Right cardiac atrium (tissue), 5 donors: Measurements from ENCODE around the gene ALG12. TPM values are rescaled to one million over a fixed set of nuclear protein-coding genes. Genes with fewer than 3 reads are reported as not detected.
A peak's percentile ranks its signal among the peaks of the same experiment; 100 is the strongest.

Experiments
- ATAC-seq, 2 donors: fragments of 200-7000 bp; cut with Tn5 transposase; one replicate each; pipeline versions ENCODE4 v1.8.0 to v1.9.1; 2020; ENCODE audit warnings: moderate library complexity in 2 of 2, mild to moderate bottlenecking in 1 of 2
- DNase-seq, 3 donors: peaks; one replicate each; pipeline ENCODE4 v3.0.0-alpha.2; 2020
- H3K27ac ChIP-seq: one replicate; pipeline ENCODE4 v1.5.1; 2013; ENCODE audit warnings: mild to moderate bottlenecking, low read length, control low read depth, moderate library complexity
- H3K27me3 ChIP-seq: one replicate; pipeline ENCODE4 v1.6.1; 2013; ENCODE audit not compliant: control insufficient read depth, insufficient read depth
- H3K4me1 ChIP-seq: one replicate; pipeline ENCODE4 v1.6.1; 2013; ENCODE audit warnings: low read length; ENCODE audit not compliant: control insufficient read depth, insufficient read depth
- H3K4me3 ChIP-seq: one replicate; pipeline ENCODE4 v1.5.1; 2013; ENCODE audit warnings: low read length, control low read depth
- H3K9me3 ChIP-seq: one replicate; pipeline ENCODE4 v1.6.1; 2013; ENCODE audit warnings: low read length; ENCODE audit not compliant: control insufficient read depth
- WGBS: extraction: QIAGEN DNeasy Blood & Tissue Kit; methylation state at CpG from one replicate; pipeline ENCODE4 v1.1.7; 2013; 5-methylcytosine and 5-hydroxymethylcytosine counted together
- intact Hi-C, 4 donors: fragments of 100-400 bp; cut with DNase I; formaldehyde crosslinking; loops; one replicate each; pipeline versions ENCODE4 v1.11.0 to v1.14.0; 2022 to 2023
- polyA plus RNA-seq: library from polyadenylated mRNA; stranded (reverse); fragments of 200-250 nt; gene quantifications from one replicate; pipeline ENCODE4 v1.2.3, GENCODE V29; 2013
- total RNA-seq, 4 donors: library from RNA; stranded (reverse); fragmentation: NEBNext Ultra II Directional; extraction: Animal tissue kit (Norgen Biotek cat#: 25700); gene quantifications; one replicate each; pipeline ENCODE4 v1.2.1, GENCODE V29; 2021
- donor health status: healthy with polysubstance abuse.
- donor health status: DM: no; HTN: yes; CAD: no.
- donor health status: DM: no; HTN: no; CAD: no.
- donor health status: DM: no; HTN: yes; CAD: no; lungs with severe emphysema.
- donor health status: DM: yes; HTN: yes; CAD: no.

The ALG12 gene
- total and polyA plus RNA-seq, 5 donors, result 13.0 to 19.7 (median 16.2) TPM

DNA sequence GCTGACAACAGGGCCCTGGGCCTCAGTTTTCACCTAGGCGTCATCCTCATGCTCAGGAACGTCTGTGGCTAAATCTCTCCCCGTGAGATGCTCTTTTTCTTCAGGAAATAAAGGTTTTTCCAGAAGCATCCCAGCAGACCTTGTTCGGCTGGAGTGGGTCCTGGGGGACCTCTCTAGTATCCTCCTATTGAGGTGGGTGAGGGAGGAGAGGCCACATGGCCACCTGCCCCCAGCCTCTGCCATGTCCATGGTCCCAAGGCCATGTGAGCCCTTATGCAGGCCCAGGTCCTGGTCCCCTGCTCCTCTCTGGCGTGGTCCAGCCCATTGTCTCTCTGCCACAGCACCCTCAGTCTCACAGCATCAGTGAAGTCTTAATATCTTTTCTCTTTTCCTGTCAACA, 22.0 kb downstream of the ALG12 start:
- intact Hi-C loops, result no loop called here
- DNase-seq (no peak), ATAC-seq (peak in 1 of 2 donors; percentile 17)
- no peak overlapping the region for H3K27ac ChIP-seq
- H3K27me3 ChIP-seq, result no peaks in the 10 kb centered on the region
- no peak overlapping the region for H3K4me3 ChIP-seq
- no peaks in the 10 kb centered on the region for H3K9me3 ChIP-seq
- H3K4me1 ChIP-seq, result no peaks in the 10 kb centered on the region
- WGBS, result 89% methylated on average over 5 of the region's 5 CpGs

DNA sequence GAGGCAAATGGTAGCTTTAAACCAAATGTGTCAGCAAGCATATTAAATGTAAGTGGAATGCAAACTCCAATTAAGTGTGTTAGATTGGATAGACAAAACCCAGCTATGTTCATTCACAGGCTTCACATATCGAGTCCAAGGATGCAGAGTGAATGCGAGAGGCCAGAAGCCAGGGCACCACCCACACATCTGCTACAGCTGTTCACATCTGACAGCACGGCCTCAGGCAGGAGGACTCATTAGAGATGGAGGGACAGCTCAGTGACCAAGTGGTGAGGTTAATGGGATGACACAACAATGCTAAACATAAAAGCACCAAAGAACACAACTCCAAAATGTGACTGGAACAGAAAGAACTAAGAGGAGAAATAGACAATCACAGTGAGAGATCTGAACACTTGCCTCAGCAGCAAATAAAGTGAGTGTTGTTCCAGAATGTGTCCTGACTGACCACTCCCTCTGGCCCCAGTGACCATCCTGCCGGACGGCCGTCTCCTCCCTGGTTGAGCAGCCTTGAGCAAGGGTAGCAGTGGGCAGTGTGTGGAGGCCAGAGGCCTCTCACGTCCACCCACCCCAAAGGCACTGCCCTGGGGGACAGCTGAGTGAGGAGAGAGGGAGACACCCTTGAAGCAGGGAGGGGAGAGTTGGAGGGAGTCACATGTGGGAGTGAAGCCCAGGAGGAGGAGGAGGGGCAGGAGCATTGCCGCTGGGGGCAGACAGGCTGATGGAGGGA, 23.8 kb downstream of the ALG12 start:
- no peak for ATAC-seq
- WGBS, result 79% methylated on average over 8 of the region's 8 CpGs

DNA sequence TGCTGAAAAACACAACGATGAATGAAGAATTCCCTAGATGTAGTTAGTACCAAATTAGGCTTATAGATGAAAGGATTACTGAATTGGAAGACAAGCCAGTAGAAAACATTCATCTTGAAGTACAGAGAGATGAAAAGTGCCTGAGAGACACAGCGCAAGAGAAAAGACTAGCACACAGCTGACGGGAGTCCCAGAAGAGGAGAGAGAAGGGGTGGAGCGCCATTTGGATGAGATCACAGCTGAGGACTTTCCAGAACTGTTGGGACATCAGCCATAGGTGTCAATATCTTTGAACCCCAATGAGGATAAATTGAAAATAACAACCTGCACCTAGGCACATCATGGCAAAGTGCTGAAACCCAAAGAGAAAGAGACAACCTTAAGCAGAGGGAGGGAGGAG, 25.2 kb downstream of the ALG12 start:
- ATAC-seq (no peak), DNase-seq (no peak)
- Histone ChIP-seq H3K4me1 (no peaks in the 10 kb centered on the region), H3K9me3 (no peaks in the 10 kb centered on the region), H3K27me3 (no peaks in the 10 kb centered on the region), H3K4me3 (no peak overlapping the region), H3K27ac (no peak overlapping the region)
- intact Hi-C loops, result no loop called here
- WGBS, result 91% methylated on average over 4 of the region's 4 CpGs

More for the DNA sequence above, 23.8 kb downstream of the ALG12 start:
- no peak overlapping the region for H3K4me3 ChIP-seq
- no peaks in the 10 kb centered on the region for H3K9me3 ChIP-seq
- H3K27me3 ChIP-seq, result no peaks in the 10 kb centered on the region
- DNase-seq, result no peak
- H3K4me1 ChIP-seq, result no peaks in the 10 kb centered on the region
- H3K27ac ChIP-seq, result no peak overlapping the region
- intact Hi-C loops, result no loop called here

DNA sequence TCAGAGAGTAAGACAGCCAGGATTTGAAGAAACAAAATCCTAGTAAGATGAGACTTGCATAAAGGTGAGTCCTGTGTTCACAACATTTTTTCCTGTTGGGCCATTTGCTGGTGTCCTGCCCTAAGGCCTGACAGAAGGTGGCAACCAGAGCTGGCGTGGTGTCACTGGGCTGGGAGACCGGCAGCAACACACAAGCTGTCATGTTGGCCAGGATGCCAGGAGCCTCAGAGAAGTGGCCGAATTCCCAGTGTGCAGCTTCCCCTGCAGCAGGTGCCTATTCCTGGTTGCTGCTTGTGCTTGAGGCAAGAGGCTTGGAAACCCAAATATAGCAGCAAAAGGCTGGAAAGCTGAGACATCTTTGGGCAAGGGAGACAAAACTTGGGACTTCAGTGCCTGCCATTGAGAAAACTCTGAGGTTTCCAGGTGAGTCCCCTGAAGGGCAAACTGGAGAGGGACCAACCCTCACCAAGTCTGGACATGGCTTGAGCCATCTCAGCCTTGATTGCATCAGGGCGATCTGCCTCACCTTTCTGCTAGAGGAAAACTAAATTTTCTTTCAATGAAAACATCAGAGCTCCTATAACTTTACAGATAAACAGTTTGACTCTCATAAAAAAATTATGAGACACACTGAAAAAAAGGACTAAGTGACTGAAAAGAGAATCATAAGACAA, 25.9 kb downstream of the ALG12 start:
- ATAC-seq (peak; percentile 40 to 80), DNase-seq (peak in 1 of 3 donors; percentile 70)
- WGBS, result 85% methylated on average over 4 of the region's 4 CpGs
- Histone ChIP-seq H3K4me1 (no peaks in the 10 kb centered on the region), H3K4me3 (no peak overlapping the region), H3K27ac (no peak overlapping the region), H3K9me3 (no peaks in the 10 kb centered on the region), H3K27me3 (no peaks in the 10 kb centered on the region)
- intact Hi-C loops, result no loop called here

DNA sequence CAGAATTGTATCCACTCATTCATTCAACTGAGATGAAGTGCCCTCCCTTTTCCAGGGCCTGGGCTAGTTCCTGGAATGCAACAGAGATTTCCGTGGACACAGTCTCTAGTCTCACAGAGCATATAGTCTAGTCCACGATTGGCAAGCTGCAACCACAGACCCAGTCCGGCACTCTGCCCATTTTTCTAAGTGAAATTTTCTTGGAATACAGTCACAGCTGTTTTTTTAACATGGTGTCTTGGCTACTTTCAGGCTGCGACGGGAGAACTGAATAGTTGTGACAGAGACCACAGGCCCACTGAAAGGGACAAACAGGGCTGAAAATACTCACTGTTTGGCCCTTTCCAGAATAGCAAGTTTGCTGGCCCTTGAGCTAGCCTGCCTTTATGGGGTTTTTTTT, 29.2 kb downstream of the ALG12 start:
- Histone ChIP-seq H3K4me1 (no peaks in the 10 kb centered on the region), H3K27me3 (no peaks in the 10 kb centered on the region), H3K27ac (no peak overlapping the region), H3K9me3 (no peaks in the 10 kb centered on the region), H3K4me3 (no peak overlapping the region)
- ATAC-seq (no peak), DNase-seq (no peak)
- intact Hi-C loops, result no loop called here
- WGBS, result 94% methylated on average over 5 of the region's 5 CpGs

DNA sequence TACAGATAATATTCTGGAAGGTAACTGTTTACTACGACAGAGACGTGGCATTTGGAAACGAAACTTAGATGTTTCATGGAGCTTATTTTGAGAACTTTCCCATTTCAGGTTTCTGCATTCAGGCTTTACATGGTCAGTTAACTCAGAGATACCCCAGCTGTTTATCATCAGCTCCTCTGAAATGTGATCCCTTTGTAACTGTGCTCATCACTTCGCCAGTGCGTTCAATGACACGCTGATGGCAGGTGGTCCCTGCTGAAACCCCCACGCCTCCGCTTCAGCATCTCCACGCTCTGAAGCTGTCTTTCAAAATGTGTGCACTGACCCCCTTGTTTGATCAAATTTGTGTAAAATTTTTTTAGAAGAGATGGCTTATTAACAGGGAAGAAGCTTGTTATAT, 30.5 kb downstream of the ALG12 start:
- H3K27me3 ChIP-seq, result no peaks in the 10 kb centered on the region
- DNase-seq (no peak), ATAC-seq (no peak)
- 90% methylated on average over 9 of the region's 9 CpGs for WGBS
- H3K4me1 ChIP-seq, result no peaks in the 10 kb centered on the region
- no peaks in the 10 kb centered on the region for H3K9me3 ChIP-seq
- intact Hi-C loops, result no loop called here
- no peak overlapping the region for H3K27ac ChIP-seq
- H3K4me3 ChIP-seq, result no peak overlapping the region

DNA sequence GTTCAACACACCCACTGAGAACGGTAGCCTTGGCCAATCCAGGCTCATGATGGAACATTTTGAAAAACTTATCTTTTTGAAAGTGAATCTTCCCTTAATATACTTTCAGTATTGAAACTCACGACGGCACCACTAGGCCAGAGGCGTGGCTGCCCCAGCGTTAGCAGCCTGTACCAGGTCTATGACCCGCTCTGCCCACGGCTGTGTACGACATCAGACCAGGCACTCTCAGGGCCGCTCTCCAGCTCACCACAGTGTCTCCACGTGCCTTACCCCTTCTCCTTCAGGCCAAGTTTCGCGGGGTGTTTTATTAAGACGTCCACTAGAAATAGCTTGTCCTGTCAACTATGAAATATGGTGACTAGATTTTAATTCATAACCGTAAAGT, 31.2 kb downstream of the ALG12 start:
- WGBS, result 97% methylated on average over 14 of the region's 14 CpGs
- DNase-seq (peak in 1 of 3 donors; percentile 26), ATAC-seq (no peak)
- intact Hi-C loops, result no loop called here
- Histone ChIP-seq H3K4me3 (no peak overlapping the region), H3K9me3 (no peaks in the 10 kb centered on the region), H3K27me3 (no peaks in the 10 kb centered on the region), H3K4me1 (peaks cover 2% of the 10 kb centered on the region), H3K27ac (no peak overlapping the region)

DNA sequence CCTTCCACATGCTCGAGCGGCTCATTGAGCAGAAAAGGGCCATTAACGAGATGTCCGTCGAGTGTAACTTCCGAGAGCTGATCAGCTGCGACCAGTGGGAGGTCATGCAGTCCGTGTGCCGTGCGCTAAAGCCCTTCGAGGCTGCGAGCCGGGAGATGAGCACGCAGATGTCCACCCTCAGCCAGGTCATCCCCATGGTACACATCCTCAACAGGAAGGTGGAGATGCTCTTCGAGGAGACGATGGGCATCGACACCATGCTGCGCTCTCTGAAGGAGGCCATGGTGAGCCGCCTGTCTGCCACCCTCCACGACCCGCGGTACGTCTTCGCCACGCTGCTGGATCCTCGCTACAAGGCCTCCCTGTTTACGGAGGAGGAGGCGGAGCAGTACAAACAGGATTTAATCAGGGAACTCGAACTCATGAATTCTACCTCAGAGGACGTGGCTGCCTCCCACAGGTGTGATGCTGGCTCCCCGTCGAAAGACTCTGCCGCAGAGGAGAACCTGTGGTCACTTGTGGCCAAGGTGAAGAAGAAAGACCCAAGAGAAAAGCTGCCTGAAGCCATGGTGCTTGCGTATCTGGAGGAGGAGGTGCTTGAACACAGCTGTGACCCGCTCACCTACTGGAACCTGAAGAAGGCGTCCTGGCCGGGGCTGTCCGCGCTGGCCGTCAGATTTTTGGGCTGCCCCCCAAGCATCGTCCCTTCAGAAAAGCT, 31.7 kb downstream of the ALG12 start:
- no peak overlapping the region for H3K27ac ChIP-seq
- H3K4me3 ChIP-seq, result no peak overlapping the region
- 98% methylated on average over 41 of the region's 41 CpGs for WGBS
- DNase-seq, result peak in 1 of 3 donors; percentile 36
- no peaks in the 10 kb centered on the region for H3K9me3 ChIP-seq
- intact Hi-C loops, result no loop called here
- ATAC-seq, result no peak
- H3K4me1 ChIP-seq, result peaks cover 2% of the 10 kb centered on the region
- H3K27me3 ChIP-seq, result no peaks in the 10 kb centered on the region

DNA sequence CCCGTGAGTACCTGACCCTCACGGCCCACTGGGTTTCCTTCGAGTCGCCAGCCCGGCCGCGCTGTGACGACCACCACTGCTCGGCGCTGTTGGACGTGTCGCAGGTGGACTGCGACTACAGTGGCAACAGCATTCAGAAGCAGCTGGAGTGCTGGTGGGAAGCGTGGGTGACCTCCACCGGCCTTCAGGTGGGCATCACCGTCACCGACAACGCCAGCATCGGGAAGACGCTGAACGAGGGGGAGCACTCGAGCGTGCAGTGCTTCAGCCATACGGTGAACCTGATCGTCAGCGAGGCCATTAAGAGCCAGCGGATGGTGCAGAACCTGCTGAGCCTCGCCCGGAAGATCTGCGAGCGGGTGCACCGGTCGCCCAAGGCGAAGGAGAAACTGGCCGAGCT, 32.4 kb downstream of the ALG12 start:
- H3K27me3 ChIP-seq, result no peaks in the 10 kb centered on the region
- H3K4me1 ChIP-seq, result peaks cover 2% of the 10 kb centered on the region
- 98% methylated on average over 35 of the region's 35 CpGs for WGBS
- no peak overlapping the region for H3K27ac ChIP-seq
- DNase-seq, result no peak
- no peak overlapping the region for H3K4me3 ChIP-seq
- ATAC-seq, result no peak
- no peaks in the 10 kb centered on the region for H3K9me3 ChIP-seq
- intact Hi-C loops, result no loop called here

DNA sequence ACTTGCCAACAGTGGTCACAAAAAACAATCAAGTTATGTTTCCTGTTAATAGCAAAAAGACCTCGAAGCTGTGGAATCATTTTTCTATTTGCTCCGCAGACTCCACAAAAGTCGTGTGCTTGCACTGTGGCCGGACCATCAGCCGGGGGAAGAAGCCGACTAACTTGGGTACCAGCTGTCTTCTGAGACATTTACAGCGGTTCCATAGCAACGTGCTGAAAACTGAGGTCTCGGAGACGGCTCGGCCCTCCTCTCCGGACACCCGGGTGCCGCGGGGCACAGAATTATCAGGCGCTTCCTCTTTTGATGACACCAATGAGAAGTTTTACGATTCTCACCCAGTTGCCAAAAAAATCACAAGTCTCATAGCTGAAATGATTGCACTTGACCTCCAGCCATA, 33.0 kb downstream of the ALG12 start:
- no peaks in the 10 kb centered on the region for H3K9me3 ChIP-seq
- 97% methylated on average over 17 of the region's 17 CpGs for WGBS
- H3K27me3 ChIP-seq, result no peaks in the 10 kb centered on the region
- no peak overlapping the region for H3K4me3 ChIP-seq
- no peak for DNase-seq
- no peak for ATAC-seq
- peaks cover 2% of the 10 kb centered on the region for H3K4me1 ChIP-seq
- intact Hi-C loops, result no loop called here
- H3K27ac ChIP-seq, result no peak overlapping the region

DNA sequence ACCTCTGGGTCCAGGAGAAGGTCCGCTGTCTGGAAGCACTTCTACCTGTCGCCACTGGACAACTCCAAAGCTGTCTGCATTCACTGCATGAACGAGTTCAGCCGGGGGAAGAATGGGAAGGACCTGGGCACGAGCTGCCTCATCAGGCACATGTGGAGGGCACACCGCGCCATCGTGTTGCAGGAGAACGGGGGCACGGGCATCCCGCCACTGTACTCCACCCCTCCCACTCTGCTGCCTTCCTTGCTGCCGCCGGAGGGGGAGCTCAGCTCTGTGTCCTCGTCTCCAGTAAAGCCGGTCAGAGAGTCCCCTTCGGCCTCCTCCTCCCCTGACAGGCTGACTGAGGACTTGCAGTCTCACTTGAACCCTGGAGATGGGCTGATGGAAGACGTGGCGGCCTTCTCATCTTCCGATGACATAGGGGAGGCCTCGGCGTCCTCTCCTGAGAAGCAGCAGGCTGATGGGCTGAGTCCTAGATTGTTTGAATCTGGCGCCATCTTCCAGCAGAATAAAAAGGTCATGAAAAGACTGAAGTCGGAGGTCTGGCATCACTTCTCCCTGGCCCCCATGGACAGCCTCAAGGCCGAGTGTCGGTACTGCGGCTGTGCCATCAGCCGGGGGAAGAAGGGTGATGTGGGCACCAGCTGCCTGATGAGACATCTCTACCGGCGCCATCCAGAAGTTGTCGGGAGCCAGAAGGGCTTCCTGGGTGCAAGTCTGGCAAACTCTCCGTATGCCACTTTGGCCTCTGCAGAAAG, 33.6 kb downstream of the ALG12 start:
- H3K27me3 ChIP-seq, result no peaks in the 10 kb centered on the region
- intact Hi-C loops, result no loop called here
- no peak overlapping the region for H3K27ac ChIP-seq
- DNase-seq (no peak), ATAC-seq (no peak)
- no peak overlapping the region for H3K4me3 ChIP-seq
- peaks cover 2% of the 10 kb centered on the region for H3K4me1 ChIP-seq
- no peaks in the 10 kb centered on the region for H3K9me3 ChIP-seq
- WGBS, result 95% methylated on average over 31 of the region's 31 CpGs
